Epithelial cell of esophagus (primary cell): ENCODE measurements around the gene CCL11.
"Not testable (repeated sequence)": the region's sequence is repeated elsewhere in the genome, so short reads cannot be mapped to it uniquely, and the experiment has no call there.

Experiments
- DNase-seq: peaks from one replicate; pipeline ENCODE4 v3.0.0; 2010; ENCODE audit warnings: low read depth
- H3K4me3 ChIP-seq: 2 replicates; pipeline ENCODE4 v1.5.1; 2011; ENCODE audit warnings: mild to moderate bottlenecking, low read length, control low read depth
- TF ChIP-seq, protein P1 (sequence below): IDR thresholded peaks from 2 replicates; pipeline ENCODE4 v1.5.1; 2011; ENCODE audit warnings: low read depth, mild to moderate bottlenecking, low read length, control low read depth, inconsistent platforms; ENCODE audit not compliant: insufficient read depth; ENCODE audit errors: missing control alignments

Gene CCL11

DNA sequence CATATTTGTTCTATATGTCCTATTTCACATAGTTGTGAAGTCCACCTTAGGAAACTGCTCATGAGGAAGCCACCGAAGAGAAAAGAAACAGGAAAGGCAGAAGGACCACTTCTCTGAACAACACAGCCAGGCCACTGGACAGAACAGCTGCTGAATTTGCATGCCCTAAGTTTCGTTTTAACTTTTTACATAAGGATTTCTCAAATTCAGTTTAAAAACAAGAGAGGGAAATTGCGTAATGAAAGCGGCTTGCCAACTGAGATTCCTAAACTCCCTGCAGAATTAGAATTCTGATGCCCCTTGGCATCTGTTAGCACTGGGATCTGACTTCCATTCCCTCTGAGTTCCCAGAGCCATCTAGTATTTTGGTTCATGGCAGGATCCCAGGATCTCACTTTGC, 28.7 kb downstream of the CCL11 start:
- no peak for DNase-seq
- TF ChIP-seq, protein P1, sequence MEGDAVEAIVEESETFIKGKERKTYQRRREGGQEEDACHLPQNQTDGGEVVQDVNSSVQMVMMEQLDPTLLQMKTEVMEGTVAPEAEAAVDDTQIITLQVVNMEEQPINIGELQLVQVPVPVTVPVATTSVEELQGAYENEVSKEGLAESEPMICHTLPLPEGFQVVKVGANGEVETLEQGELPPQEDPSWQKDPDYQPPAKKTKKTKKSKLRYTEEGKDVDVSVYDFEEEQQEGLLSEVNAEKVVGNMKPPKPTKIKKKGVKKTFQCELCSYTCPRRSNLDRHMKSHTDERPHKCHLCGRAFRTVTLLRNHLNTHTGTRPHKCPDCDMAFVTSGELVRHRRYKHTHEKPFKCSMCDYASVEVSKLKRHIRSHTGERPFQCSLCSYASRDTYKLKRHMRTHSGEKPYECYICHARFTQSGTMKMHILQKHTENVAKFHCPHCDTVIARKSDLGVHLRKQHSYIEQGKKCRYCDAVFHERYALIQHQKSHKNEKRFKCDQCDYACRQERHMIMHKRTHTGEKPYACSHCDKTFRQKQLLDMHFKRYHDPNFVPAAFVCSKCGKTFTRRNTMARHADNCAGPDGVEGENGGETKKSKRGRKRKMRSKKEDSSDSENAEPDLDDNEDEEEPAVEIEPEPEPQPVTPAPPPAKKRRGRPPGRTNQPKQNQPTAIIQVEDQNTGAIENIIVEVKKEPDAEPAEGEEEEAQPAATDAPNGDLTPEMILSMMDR: no peak
- no peak overlapping the region for H3K4me3 ChIP-seq

DNA sequence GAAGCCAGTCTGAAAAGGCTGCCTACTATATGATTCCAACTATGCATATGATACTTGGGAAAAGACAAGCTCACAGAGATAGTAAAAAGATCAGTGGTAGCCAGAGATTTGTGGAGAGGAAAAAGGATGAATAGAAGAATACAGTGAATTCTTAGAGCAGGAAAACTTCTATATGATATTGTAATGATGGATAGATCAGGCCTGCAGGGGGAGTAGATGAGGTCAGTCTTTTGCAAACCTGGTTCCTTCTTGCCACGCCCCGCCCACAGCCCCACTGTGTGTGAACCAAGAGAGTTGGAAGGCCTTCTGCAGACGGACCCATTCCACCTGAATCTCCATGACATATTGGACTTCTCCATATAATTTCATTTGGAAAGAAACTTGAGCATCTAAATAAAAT, 32.9 kb downstream of the CCL11 start:
- no peak overlapping the region for H3K4me3 ChIP-seq
- peak; percentile 5 for DNase-seq
- TF ChIP-seq, protein P1: no peak

DNA sequence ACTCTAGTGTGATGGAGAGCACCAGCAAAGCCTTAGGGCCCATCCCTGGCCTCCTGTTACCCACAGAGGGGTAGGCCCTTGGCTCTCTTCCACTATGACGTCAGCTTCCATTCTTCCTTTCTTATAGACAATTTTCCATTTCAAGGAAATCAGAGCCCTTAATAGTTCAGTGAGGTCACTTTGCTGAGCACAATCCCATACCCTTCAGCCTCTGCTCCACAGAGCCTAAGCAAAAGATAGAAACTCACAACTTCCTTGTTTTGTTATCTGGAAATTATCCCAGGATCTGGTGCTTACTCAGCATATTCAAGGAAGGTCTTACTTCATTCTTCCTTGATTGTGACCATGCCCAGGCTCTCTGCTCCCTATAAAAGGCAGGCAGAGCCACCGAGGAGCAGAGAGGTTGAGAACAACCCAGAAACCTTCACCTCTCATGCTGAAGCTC, 33.5 kb downstream of the CCL11 start, which contains the start of gene CCL8:
Gene CCL8, plus strand, starts transcription at position 397 of the 445 bp plus-strand sequence. CDS start 67 bp downstream, outside the sequence.
- H3K4me3 ChIP-seq: no peak within 1 kb of the TSS
- TF ChIP-seq, protein P1: no peak
- no peak for DNase-seq

DNA sequence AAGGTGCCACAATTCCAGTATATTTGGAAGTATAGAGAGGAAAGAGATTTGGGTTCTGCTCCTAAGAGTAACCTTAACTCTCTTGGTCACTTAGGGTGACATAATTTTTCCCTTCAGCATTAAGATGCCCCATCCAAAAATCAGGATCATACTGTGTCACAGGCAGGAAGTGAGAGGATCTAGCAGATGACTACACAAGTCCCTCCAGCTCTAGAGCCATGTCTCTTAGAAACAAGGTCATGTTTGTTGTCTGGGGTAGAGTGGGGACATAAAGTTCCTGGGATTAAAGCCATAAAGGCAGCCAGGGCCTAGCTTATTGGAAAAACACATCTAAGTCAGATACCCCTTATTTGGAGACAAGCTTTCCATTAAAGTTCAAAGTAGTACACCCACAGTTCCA, 36.4 kb downstream of the CCL11 start:
- TF ChIP-seq, protein P1: no peak
- DNase-seq: no peak

DNA sequence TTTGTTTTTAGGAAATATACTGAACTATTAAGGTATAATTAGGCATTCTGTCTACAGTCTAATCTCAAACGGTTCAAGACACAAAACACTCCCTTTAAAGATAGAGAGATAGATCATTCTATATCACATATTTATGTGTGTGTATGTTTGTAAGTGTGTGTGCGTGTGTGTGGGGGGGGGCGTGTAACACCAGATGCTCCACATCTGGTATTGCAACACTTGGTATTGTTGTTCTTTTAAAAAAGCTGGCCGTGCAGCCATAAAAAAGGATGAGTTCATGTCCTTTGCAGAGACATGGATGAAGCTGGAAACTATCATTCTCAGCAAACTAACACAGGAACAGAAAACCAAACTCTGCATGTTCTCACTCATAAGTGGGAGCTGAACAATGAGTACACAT, 42.0 kb downstream of the CCL11 start:
- H3K4me3 ChIP-seq, DNase-seq: not testable (repeated sequence)

More for the DNA sequence above, 36.4 kb downstream of the CCL11 start:
- no peak overlapping the region for H3K4me3 ChIP-seq

DNA sequence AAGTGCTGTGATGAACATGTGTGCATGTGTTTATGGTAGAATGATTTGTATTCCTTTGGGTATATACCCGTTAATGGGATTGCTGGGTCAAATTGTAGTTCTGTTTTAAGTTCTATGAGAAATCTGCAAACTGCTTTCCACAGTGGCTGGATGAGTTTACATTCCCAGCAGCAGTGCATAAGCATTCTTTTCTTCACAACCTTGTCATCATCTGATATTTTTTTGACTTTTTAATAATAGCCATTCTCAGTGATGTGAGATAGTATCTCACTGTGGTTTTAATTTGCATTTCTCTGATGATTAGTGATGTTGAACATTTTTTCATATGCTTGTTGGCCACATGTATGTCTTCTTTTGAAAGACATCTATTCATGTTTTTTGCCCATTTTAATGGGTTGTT, 52.2 kb downstream of the CCL11 start:
- TF ChIP-seq, protein P1: no peak
- H3K4me3 ChIP-seq: no peak overlapping the region
- DNase-seq: no peak
